ACHN (cell line): ENCODE data around the gene PFN3.

Experiments used
- DNase-seq: peaks from one replicate; pipeline ENCODE4 v3.0.0-alpha.2; 2015
- in situ Hi-C: cut with HindIII; loops from 2 replicates; pipeline ENCODE4 v1.10.0; 2017; ENCODE audit warnings: low sequenced_read_pairs, low pct_ligation_motif_present, low pct_unique_long_range_greater_than_20kb

Gene PFN3

GRCh38 chr5:177399997-177400868 is at the start of gene PFN3:
Gene PFN3 (minus strand): TSS chr5:177400661. CDS start chr5:177400576, 85 bp downstream.
- no peak for DNase-seq
- in situ Hi-C loops, result no loop called here

GRCh38 chr5:177449140-177450061 is 48.9 kb upstream of the PFN3 start:
- in situ Hi-C loops, result no loop called here
- no peak for DNase-seq

GRCh38 chr5:177448244-177448950 is 47.9 kb upstream of the PFN3 start:
- DNase-seq, result no peak
- in situ Hi-C loops, result no loop called here

GRCh38 chr5:177447611-177448243 is 47.3 kb upstream of the PFN3 start:
- DNase-seq, result peak; percentile 95
- in situ Hi-C loops, result no loop called here

- peak; percentile 63 for DNase-seq
- in situ Hi-C loops, result no loop called here
These were observed 46.7 kb upstream of the PFN3 start for GRCh38 chr5:177447066-177447610.

GRCh38 chr5:177446200-177447065 is 46.0 kb upstream of the PFN3 start, which contains the start of gene PRR7:
Gene PRR7 (plus strand): TSS chr5:177446814. CDS start chr5:177455068, 8,254 bp downstream.
- DNase-seq, result peak; percentile 61
- in situ Hi-C loops, result no loop called here

- DNase-seq, result no peak
- in situ Hi-C loops, result no loop called here
These were observed 45.4 kb upstream of the PFN3 start for GRCh38 chr5:177445917-177446199.

GRCh38 chr5:177445052-177445916 is 44.8 kb upstream of the PFN3 start:
- no peak for DNase-seq
- in situ Hi-C loops, result no loop called here

GRCh38 chr5:177444106-177445051 is 43.9 kb upstream of the PFN3 start:
- no peak for DNase-seq
- in situ Hi-C loops, result no loop called here

- no peak for DNase-seq
- in situ Hi-C loops, result no loop called here
These were observed 42.9 kb upstream of the PFN3 start for GRCh38 chr5:177443144-177443983.

GRCh38 chr5:177442066-177442826 is 41.8 kb upstream of the PFN3 start:
- in situ Hi-C loops, result no loop called here
- no peak for DNase-seq

- DNase-seq, result no peak
- in situ Hi-C loops, result no loop called here
These were observed 40.7 kb upstream of the PFN3 start for GRCh38 chr5:177440990-177441780.

- DNase-seq, result no peak
- in situ Hi-C loops, result no loop called here
These were observed 39.9 kb upstream of the PFN3 start for GRCh38 chr5:177440211-177440989.
